ENCODE measurements around the gene CYP3A7.
"Not testable (repeated sequence)": the region's sequence is repeated elsewhere in the genome, so short reads cannot be mapped to it uniquely, and the experiment has no call there.

Gene CYP3A7

DNA sequence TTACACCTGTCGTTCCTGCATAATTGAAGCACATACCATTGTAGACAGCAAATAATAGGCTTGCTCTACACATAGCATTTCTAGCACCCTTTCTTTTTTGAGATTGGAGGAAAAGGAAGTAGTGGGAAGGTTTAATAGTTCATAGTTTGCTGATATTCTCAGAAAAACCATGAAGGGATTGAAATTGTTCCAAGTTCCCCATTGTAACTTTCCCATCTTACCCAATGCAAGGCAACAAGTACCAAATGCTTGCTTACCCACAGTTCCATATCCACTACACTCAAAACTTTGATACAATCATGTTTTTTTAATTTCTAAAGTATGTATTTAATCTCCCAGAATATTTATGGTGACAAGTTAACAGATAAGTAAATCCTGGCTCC is 69.0 kb downstream of the CYP3A7 start:
- DNase-seq, result no peak

DNA sequence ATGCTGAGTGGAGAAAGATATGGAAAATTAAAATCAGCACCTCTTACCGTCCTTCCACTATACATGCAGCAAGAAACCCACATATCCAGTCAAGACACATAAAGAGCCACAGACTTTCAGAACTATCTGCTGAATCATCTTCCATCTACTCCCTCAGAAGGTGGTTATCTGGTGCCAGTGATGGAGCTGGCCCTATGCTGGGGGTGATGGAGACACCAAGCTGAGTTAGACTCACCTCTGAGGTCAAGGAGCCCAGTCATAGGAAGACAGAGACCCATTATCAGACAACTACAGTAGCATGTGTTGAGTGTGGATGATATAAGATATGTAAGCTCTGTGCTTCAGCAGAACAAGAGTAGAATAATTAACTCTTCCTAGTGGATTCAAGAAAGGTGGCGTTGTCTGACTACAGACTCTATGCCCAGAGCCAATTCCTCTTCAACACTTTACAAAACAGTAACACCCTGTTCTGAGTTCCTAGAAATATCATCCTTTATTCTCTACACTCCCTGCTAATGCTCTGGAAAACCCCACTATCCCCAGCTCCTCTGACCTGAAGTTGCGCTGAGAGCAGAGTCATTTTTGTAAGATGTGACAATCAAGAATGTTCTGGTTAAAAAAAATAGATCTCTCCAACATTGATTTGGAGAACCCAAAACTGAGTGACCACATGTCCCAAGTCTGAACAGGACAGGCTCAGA is 69.5 kb downstream of the CYP3A7 start:
- no peak for DNase-seq

DNA sequence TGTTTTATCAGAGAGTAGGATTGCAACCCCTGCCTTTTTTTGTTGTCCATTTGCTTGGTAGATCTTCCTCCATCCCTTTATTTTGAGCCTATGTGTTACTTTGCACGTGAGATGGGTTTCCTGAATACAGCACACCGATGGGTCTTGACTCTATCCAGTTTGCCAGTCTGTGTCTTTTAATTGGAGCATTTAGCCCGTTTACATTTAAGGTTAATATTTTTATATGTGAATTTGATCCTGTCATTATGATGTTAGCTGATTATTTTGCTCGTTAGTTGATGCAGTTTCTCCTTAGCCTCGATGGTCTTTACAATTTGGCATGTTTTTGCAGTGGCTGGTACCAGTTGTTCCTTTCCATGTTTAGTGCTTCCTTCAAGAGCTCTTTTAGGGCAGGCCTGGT is 77.1 kb downstream of the CYP3A7 start:
- DNase-seq, result not testable (repeated sequence)

Data from fibroblast of skin of abdomen (primary cell).